GM23248 (cell line): ENCODE results near the gene C4orf51.

Source experiments
- EZH2 ChIP-seq: fragments of 200-600 bp; sonication (generic); IDR thresholded peaks from 2 replicates; pipeline ENCODE4 v1.6.1; 2018; ENCODE audit warnings: antibody characterized with exemption, mild to moderate bottlenecking; ENCODE audit not compliant: insufficient read depth, poor library complexity, severe bottlenecking
- EZH2phosphoT487 ChIP-seq: fragments of 200-600 bp; sonication (generic); IDR thresholded peaks from 2 replicates; pipeline ENCODE4 v1.6.1; 2018; ENCODE audit warnings: antibody characterized with exemption, moderate library complexity, mild to moderate bottlenecking, low read depth; ENCODE audit not compliant: insufficient read depth

DNA sequence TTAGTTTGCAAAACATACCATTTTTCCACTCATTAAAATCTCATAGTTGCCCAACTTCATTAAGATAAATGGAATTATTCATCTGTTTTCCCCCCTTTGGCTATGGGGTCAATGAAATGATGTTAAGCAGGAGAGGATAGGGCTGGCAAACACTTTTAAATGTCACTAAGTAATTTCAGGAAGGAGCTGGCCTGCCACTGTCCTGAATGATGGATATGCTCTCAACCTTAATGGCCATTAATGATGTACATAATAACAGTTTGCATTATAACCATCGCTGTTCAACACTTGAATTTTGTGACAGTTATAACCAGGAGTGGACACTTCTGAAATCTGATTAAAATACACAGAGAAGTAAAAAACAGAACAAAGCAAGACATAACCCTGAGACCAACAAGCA lies 77.2 kb downstream of the C4orf51 start:
- TF ChIP-seq EZH2 = no peak
- no peak for TF ChIP-seq EZH2phosphoT487
